ENCODE data around the gene G3BP2. TPM values are rescaled to one million over a fixed set of nuclear protein-coding genes. Genes with fewer than 3 reads are reported as not detected.

Gene G3BP2
- total and polyA plus RNA-seq, 4 donors: 15.7 to 81.6 (median 55.1) TPM

DNA sequence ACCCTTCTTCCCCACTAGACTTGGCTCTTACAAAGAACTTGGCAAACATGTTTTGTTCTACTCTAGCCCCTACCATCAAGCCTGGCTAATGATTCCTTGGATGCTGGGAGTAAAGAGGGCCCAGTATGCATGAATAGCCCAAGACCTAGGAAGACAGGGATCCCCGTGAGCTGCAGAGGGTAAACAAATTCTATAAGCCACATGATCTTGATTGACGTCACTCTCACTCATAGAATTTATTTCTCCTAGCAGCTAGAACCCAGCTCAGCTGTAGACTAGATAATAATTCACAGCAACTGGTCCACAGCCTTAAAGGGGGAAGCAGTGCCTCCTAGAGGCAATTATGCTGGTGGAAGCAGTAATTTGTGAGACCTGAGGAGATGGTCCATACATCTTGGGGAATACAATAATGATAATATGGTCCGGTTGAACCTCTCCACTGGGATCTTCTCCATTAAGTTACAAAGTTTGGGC lies 35.0 kb upstream of the G3BP2 start:
- Histone ChIP-seq H3K9me3 (ENCODE audit: control insufficient read depth in 4 of 4, low read length in 3 of 4) (no peaks in the 10 kb centered on the region), H3K4me1 (ENCODE audit: control insufficient read depth in 4 of 4, insufficient read depth in 4 of 4, low read length in 3 of 4) (peaks cover 0 to 19% (median 5%) of the 10 kb centered on the region in 4 donors), H3K27me3 (ENCODE audit: control insufficient read depth in 4 of 4, insufficient read depth in 4 of 4, low read length in 3 of 4) (no peaks in the 10 kb centered on the region), H3K4me3 (ENCODE audit: low read depth in 1 of 3, low read length in 3 of 3) (no peak overlapping the region), H3K9ac (ENCODE audit: low read depth in 1 of 2, low read length in 2 of 2) (no peak overlapping the region), H3K36me3 (ENCODE audit: control insufficient read depth in 4 of 4, insufficient read depth in 3 of 4, low read depth in 1 of 4, low read length in 3 of 4) (no peaks in the 10 kb centered on the region), H3K27ac (ENCODE audit: low read depth in 1 of 2, low read length in 2 of 2) (no peak overlapping the region)
- TF ChIP-seq RAD21 (IDR thresholded peaks at IDR 0.05) (peak; percentile 73 to 78), EGR1 (IDR thresholded peaks at IDR 0.05; ENCODE audit: low read depth in 2 of 2) (no peak)
- no peak for DNase-seq (ENCODE audit: low spot score)
- WGBS: 76% methylated on average over 3 of the region's 3 CpGs

DNA sequence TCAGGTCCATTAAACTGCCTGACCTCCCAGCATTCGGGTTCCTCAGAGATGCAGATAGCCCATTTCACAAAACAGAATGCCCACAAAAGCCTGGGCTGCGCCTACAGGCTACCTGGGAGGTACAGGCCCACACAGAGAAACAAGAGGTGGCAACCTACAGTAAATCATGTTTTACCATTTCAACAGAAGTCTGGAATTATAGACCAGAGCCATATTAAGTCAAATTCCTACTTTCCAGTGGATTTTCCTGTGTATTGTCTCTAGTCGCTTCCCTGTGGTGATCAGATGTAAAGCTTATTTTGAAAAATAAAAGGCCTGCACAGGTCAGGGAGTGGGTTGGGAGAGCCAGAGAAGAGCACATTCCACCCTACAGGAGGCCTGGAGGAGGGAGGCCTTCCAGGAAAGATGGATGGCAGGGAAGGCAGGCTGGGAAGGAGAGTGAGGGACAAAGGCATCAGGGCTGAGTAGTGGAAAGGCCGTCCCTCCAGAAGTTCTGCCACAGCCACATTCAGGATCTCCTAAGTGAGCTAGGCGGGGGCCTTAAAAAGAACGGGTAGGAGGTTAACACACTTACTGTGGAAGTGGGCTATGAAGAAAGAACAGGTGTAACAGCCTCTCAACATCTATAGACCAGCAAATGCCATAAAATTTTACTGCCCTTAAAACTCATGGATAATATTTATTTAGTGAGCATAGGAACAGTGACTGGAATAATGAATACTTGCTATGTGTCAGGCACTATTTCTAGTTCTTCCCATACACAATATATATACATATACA lies 32.2 kb upstream of the G3BP2 start:
- no peak for DNase-seq (ENCODE audit: low spot score)
- Histone ChIP-seq H3K36me3 (ENCODE audit: control insufficient read depth in 4 of 4, insufficient read depth in 3 of 4, low read depth in 1 of 4, low read length in 3 of 4) (no peaks in the 10 kb centered on the region), H3K27ac (ENCODE audit: low read depth in 1 of 2, low read length in 2 of 2) (no peak overlapping the region), H3K9me3 (ENCODE audit: control insufficient read depth in 4 of 4, low read length in 3 of 4) (no peaks in the 10 kb centered on the region), H3K27me3 (ENCODE audit: control insufficient read depth in 4 of 4, insufficient read depth in 4 of 4, low read length in 3 of 4) (no peaks in the 10 kb centered on the region), H3K4me3 (ENCODE audit: low read depth in 1 of 3, low read length in 3 of 3) (no peak overlapping the region), H3K9ac (ENCODE audit: low read depth in 1 of 2, low read length in 2 of 2) (no peak overlapping the region), H3K4me1 (ENCODE audit: control insufficient read depth in 4 of 4, insufficient read depth in 4 of 4, low read length in 3 of 4) (peaks cover 4 to 23% (median 15%) of the 10 kb centered on the region in 4 donors)
- TF ChIP-seq HNF4G (IDR thresholded peaks at IDR 0.05) (no peak), FOXA2 (IDR thresholded peaks at IDR 0.05) (no peak), RXRA (IDR thresholded peaks at IDR 0.05) (no peak), TAF1 (conservative IDR thresholded peaks at IDR 0.05) (no peak), EGR1 (IDR thresholded peaks at IDR 0.05; ENCODE audit: low read depth in 2 of 2) (no peak), SP1 (IDR thresholded peaks at IDR 0.05) (no peak), NR2F2 (IDR thresholded peaks at IDR 0.05) (no peak), FOXA1 (IDR thresholded peaks at IDR 0.05) (no peak), HNF4A (conservative IDR thresholded peaks at IDR 0.05) (no peak), RAD21 (IDR thresholded peaks at IDR 0.05) (no peak), YY1 (IDR thresholded peaks at IDR 0.05) (no peak), GABPA (IDR thresholded peaks at IDR 0.05 in 1 of 2, conservative IDR thresholded peaks at IDR 0.05 in 1 of 2) (no peak), JUND (IDR thresholded peaks at IDR 0.05) (no peak)
- TF ChIP-seq, protein P1, sequence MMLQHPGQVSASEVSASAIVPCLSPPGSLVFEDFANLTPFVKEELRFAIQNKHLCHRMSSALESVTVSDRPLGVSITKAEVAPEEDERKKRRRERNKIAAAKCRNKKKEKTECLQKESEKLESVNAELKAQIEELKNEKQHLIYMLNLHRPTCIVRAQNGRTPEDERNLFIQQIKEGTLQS (IDR thresholded peaks at IDR 0.05): no peak
- TF ChIP-seq, protein P2, sequence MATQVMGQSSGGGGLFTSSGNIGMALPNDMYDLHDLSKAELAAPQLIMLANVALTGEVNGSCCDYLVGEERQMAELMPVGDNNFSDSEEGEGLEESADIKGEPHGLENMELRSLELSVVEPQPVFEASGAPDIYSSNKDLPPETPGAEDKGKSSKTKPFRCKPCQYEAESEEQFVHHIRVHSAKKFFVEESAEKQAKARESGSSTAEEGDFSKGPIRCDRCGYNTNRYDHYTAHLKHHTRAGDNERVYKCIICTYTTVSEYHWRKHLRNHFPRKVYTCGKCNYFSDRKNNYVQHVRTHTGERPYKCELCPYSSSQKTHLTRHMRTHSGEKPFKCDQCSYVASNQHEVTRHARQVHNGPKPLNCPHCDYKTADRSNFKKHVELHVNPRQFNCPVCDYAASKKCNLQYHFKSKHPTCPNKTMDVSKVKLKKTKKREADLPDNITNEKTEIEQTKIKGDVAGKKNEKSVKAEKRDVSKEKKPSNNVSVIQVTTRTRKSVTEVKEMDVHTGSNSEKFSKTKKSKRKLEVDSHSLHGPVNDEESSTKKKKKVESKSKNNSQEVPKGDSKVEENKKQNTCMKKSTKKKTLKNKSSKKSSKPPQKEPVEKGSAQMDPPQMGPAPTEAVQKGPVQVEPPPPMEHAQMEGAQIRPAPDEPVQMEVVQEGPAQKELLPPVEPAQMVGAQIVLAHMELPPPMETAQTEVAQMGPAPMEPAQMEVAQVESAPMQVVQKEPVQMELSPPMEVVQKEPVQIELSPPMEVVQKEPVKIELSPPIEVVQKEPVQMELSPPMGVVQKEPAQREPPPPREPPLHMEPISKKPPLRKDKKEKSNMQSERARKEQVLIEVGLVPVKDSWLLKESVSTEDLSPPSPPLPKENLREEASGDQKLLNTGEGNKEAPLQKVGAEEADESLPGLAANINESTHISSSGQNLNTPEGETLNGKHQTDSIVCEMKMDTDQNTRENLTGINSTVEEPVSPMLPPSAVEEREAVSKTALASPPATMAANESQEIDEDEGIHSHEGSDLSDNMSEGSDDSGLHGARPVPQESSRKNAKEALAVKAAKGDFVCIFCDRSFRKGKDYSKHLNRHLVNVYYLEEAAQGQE (IDR thresholded peaks at IDR 0.05): no peak
- TF ChIP-seq, protein P3, sequence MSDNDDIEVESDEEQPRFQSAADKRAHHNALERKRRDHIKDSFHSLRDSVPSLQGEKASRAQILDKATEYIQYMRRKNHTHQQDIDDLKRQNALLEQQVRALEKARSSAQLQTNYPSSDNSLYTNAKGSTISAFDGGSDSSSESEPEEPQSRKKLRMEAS (IDR thresholded peaks at IDR 0.05): no peak
- TF ChIP-seq, protein P4, sequence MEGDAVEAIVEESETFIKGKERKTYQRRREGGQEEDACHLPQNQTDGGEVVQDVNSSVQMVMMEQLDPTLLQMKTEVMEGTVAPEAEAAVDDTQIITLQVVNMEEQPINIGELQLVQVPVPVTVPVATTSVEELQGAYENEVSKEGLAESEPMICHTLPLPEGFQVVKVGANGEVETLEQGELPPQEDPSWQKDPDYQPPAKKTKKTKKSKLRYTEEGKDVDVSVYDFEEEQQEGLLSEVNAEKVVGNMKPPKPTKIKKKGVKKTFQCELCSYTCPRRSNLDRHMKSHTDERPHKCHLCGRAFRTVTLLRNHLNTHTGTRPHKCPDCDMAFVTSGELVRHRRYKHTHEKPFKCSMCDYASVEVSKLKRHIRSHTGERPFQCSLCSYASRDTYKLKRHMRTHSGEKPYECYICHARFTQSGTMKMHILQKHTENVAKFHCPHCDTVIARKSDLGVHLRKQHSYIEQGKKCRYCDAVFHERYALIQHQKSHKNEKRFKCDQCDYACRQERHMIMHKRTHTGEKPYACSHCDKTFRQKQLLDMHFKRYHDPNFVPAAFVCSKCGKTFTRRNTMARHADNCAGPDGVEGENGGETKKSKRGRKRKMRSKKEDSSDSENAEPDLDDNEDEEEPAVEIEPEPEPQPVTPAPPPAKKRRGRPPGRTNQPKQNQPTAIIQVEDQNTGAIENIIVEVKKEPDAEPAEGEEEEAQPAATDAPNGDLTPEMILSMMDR (IDR thresholded peaks at IDR 0.05; ENCODE audit: low read depth, low read length, missing input control): no peak
- TF ChIP-seq, protein P5, sequence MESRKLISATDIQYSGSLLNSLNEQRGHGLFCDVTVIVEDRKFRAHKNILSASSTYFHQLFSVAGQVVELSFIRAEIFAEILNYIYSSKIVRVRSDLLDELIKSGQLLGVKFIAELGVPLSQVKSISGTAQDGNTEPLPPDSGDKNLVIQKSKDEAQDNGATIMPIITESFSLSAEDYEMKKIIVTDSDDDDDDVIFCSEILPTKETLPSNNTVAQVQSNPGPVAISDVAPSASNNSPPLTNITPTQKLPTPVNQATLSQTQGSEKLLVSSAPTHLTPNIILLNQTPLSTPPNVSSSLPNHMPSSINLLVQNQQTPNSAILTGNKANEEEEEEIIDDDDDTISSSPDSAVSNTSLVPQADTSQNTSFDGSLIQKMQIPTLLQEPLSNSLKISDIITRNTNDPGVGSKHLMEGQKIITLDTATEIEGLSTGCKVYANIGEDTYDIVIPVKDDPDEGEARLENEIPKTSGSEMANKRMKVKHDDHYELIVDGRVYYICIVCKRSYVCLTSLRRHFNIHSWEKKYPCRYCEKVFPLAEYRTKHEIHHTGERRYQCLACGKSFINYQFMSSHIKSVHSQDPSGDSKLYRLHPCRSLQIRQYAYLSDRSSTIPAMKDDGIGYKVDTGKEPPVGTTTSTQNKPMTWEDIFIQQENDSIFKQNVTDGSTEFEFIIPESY (IDR thresholded peaks at IDR 0.05): no peak
- 93% methylated on average over 6 of the region's 6 CpGs for WGBS
